Psoas muscle (tissue), 8 donors: Measurements from ENCODE around the gene KCNQ5. TPM values are rescaled to one million over a fixed set of nuclear protein-coding genes. Genes with fewer than 3 reads are reported as not detected.
A peak's percentile ranks its signal among the peaks of the same experiment; 100 is the strongest.

ENCODE experiments used
- ATAC-seq, 4 donors: fragments of 200-7000 bp; cut with Tn5 transposase; one replicate each; pipeline ENCODE4 v1.9.1; 2020; ENCODE audit warnings: moderate library complexity in 3 of 4, mild to moderate bottlenecking in 2 of 4
- DNase-seq, 2 donors: peaks; one replicate each; pipeline ENCODE4 v3.0.0-alpha.2; 2020
- H3K27ac ChIP-seq: fragments of 200-600 bp; one replicate; pipeline ENCODE4 v1.8.0; 2022
- H3K27me3 ChIP-seq, 3 donors: fragments of 200-600 bp in 1 of 3; one replicate each; pipeline versions ENCODE4 v1.6.1 to v1.8.0; 2013 to 2022; ENCODE audit warnings: low read length in 2 of 3, mild to moderate bottlenecking in 2 of 3, moderate library complexity in 1 of 3; ENCODE audit not compliant: insufficient read depth in 3 of 3
- H3K36me3 ChIP-seq, 2 donors: fragments of 200-600 bp in 1 of 2; one replicate each; pipeline versions ENCODE4 v1.6.1 to v1.8.0; 2013 to 2022; ENCODE audit warnings: low read depth in 1 of 2, mild to moderate bottlenecking in 1 of 2, moderate library complexity in 1 of 2; ENCODE audit not compliant: insufficient read depth in 1 of 2
- H3K4me1 ChIP-seq: fragments of 200-600 bp; one replicate; pipeline ENCODE4 v1.8.0; 2022
- H3K4me3 ChIP-seq: fragments of 200-600 bp; one replicate; pipeline ENCODE4 v1.8.0; 2022; ENCODE audit warnings: mild to moderate bottlenecking
- H3K9me3 ChIP-seq: fragments of 200-600 bp; one replicate; pipeline ENCODE4 v1.8.0; 2022
- CTCF ChIP-seq: fragments of 200-600 bp; IDR thresholded peaks from one replicate; pipeline ENCODE4 v1.8.0; 2022; ENCODE audit warnings: antibody characterized with exemption
- WGBS, 3 donors: extraction: QIAGEN DNeasy Blood & Tissue Kit; methylation state at CpG; one replicate each; pipeline versions ENCODE4 v1.1.6 to v1.1.7; 2013; 5-methylcytosine and 5-hydroxymethylcytosine counted together
- intact Hi-C, 2 donors: fragments of 100-400 bp; cut with DNase I; formaldehyde crosslinking; loops; one replicate each; pipeline versions ENCODE4 v1.11.0 to v1.14.2; 2022
- polyA plus RNA-seq, 3 donors: library from polyadenylated mRNA; stranded (reverse); fragments of 200-250 nt; gene quantifications; one replicate each; pipeline ENCODE4 v1.2.3, GENCODE V29; 2013
- total RNA-seq, 4 donors: library from RNA; stranded (reverse); fragmentation: NEBNext Ultra II Directional in 2 of 4; extraction: Animal tissue kit (Norgen Biotek cat#: 25700) in 2 of 4; gene quantifications; one replicate each; pipeline versions ENCODE4 v1.2.1 to v1.2.4, GENCODE V29; 2021 to 2023
- donor health status: healthy with polysubstance abuse.
- donor health status: DM: no; HTN: no; CAD: no; lungs with moderate emphysema.
- donor health status: Bipolar disorder and iron deficiency.
- donor health status: healthy.
- donor health status: DM: yes; HTN: yes; CAD: no.
- donor health status: DM: no; HTN: no; CAD: no.
- donor health status: DM: no; HTN: no; CAD: no.
- donor health status: DM: yes; HTN: yes; CAD: no.

KCNQ5 gene
- total and polyA plus RNA-seq, 7 donors = 4.4 to 90.7 (median 25.7) TPM

- intact Hi-C loops = no loop called here
Observed at GRCh38 chr6:72967329-72967728, 345.5 kb downstream of the KCNQ5 start.

GRCh38 chr6:72968704-72969103 lies 346.8 kb downstream of the KCNQ5 start:
- Histone ChIP-seq H3K4me3 (no peak overlapping the region), H3K27me3 (no peaks in the 10 kb centered on the region), H3K4me1 (peaks cover 12% of the 10 kb centered on the region), H3K27ac (peak overlapping the region; percentile 79), H3K36me3 (no peaks in the 10 kb centered on the region), H3K9me3 (no peaks in the 10 kb centered on the region)
- TF ChIP-seq CTCF = no peak
- intact Hi-C loops = no loop called here
- DNase-seq (no peak), ATAC-seq (peak; percentile 95 to 97 (median 95))
- WGBS, 3 donors = 46 to 52% (median 47%) methylated on average over 1 of the region's 1 CpG

More at GRCh38 chr6:72967329-72967728, 345.5 kb downstream of the KCNQ5 start:
- H3K27ac ChIP-seq = peak overlapping the region; percentile 79
- DNase-seq (no peak), ATAC-seq (no peak)
- H3K27me3 ChIP-seq = no peaks in the 10 kb centered on the region
- WGBS, 3 donors = 81 to 95% (median 93%) methylated on average over 1 of the region's 1 CpG
- H3K36me3 ChIP-seq = no peaks in the 10 kb centered on the region
- TF ChIP-seq CTCF = no peak
- H3K4me3 ChIP-seq = no peak overlapping the region
- peaks cover 10% of the 10 kb centered on the region for H3K4me1 ChIP-seq
- no peaks in the 10 kb centered on the region for H3K9me3 ChIP-seq

DNA sequence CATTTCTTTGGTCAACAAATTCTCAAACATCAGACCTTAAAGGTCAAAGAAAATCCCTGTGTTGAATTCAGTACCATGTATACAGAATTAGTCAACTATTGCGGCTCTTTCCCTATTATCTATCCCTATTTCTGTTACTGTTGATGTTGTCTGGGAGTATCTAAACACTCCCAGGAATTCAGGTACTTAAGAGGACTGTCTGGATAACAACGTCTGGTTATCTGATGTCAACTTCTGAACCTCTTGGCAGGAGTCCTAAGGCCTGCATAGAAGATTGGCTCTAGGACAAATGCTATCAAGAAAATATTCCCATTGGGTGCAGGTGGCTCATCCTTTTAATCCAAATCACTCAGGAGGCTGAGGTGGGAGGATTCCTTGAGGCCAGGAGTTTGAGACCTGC lies 347.8 kb downstream of the KCNQ5 start:
- intact Hi-C loops = loop anchor here in 1 of 2 donors (10.0 kb wide), 1 partner anchor 105 kb away; no protein-coding TSS in a partner anchor
- Histone ChIP-seq H3K9me3 (no peaks in the 10 kb centered on the region), H3K4me1 (peaks cover 21% of the 10 kb centered on the region), H3K4me3 (no peak overlapping the region), H3K27ac (peak overlapping the region; percentile 79), H3K36me3 (no peaks in the 10 kb centered on the region), H3K27me3 (no peaks in the 10 kb centered on the region)
- WGBS, 3 donors = 33 to 37% (median 35%) methylated on average over 2 of the region's 2 CpGs
- TF ChIP-seq CTCF = no peak
- DNase-seq (no peak), ATAC-seq (peak in 1 of 4 donors; percentile 32)

- no peaks in the 10 kb centered on the region for H3K36me3 ChIP-seq
- H3K27ac ChIP-seq = peak overlapping the region; percentile 75
- DNase-seq = no peak
- no peaks in the 10 kb centered on the region for H3K27me3 ChIP-seq
- H3K4me3 ChIP-seq = no peak overlapping the region
- H3K4me1 ChIP-seq = peaks cover 49% of the 10 kb centered on the region
- H3K9me3 ChIP-seq = no peaks in the 10 kb centered on the region
- no peak for TF ChIP-seq CTCF
- intact Hi-C loops = loop anchor here in 1 of 2 donors (10.0 kb wide), 1 partner anchor 108 kb away; no protein-coding TSS in a partner anchor
- ATAC-seq = no peak
Observed at GRCh38 chr6:72972579-72972978, 350.7 kb downstream of the KCNQ5 start.

GRCh38 chr6:72974276-72974675 lies 352.4 kb downstream of the KCNQ5 start:
- DNase-seq (no peak), ATAC-seq (peak in 1 of 4 donors; percentile 27)
- no peaks in the 10 kb centered on the region for H3K36me3 ChIP-seq
- 50 to 58% (median 54%) methylated on average over 2 of the region's 2 CpGs for WGBS, 3 donors
- H3K27me3 ChIP-seq = no peaks in the 10 kb centered on the region
- peaks cover 2% of the 10 kb centered on the region for H3K9me3 ChIP-seq
- H3K27ac ChIP-seq = peak overlapping the region; percentile 75
- H3K4me1 ChIP-seq = peaks cover 50% of the 10 kb centered on the region
- no peak for TF ChIP-seq CTCF
- no peak overlapping the region for H3K4me3 ChIP-seq
- intact Hi-C loops = loop anchor here in 1 of 2 donors (10.0 kb wide), 1 partner anchor 109 kb away; no protein-coding TSS in a partner anchor
